ENCODE measurements around the gene CAMSAP1.
"Not testable (repeated sequence)": the region's sequence is repeated elsewhere in the genome, so short reads cannot be mapped to it uniquely, and the experiment has no call there.

The CAMSAP1 gene

GRCh38 chr9:135919318-135919890, 12.1 kb upstream of the CAMSAP1 start:
- DNase-seq = no peak

- not testable (repeated sequence) for DNase-seq
These were observed 8.9 kb upstream of the CAMSAP1 start for GRCh38 chr9:135916227-135916626.

- DNase-seq = no peak
These were observed 7.6 kb upstream of the CAMSAP1 start for GRCh38 chr9:135914921-135915320.

- not testable (repeated sequence) for DNase-seq
These were observed 3.9 kb upstream of the CAMSAP1 start for GRCh38 chr9:135911233-135911632.

GRCh38 chr9:135910757-135911156, 3.4 kb upstream of the CAMSAP1 start:
- no peak for DNase-seq

GRCh38 chr9:135910216-135910615, 2.9 kb upstream of the CAMSAP1 start:
- DNase-seq = no peak

- DNase-seq = no peak
These were observed 2.0 kb upstream of the CAMSAP1 start for GRCh38 chr9:135909371-135909770.

- no peak for DNase-seq
These were observed 1.4 kb upstream of the CAMSAP1 start for GRCh38 chr9:135908754-135909204.

GRCh38 chr9:135908093-135908753, 877 bp upstream of the CAMSAP1 start:
- no peak for DNase-seq

GRCh38 chr9:135907006-135907430, 328 bp downstream of the CAMSAP1 start:
- no peak for DNase-seq

- DNase-seq = no peak
These were observed 898 bp downstream of the CAMSAP1 start for GRCh38 chr9:135906291-135907005.

- DNase-seq = no peak
These were observed 1.7 kb downstream of the CAMSAP1 start for GRCh38 chr9:135905380-135906258.

GRCh38 chr9:135903786-135904520, 3.4 kb downstream of the CAMSAP1 start:
- DNase-seq = no peak

GRCh38 chr9:135903358-135903656, 4.0 kb downstream of the CAMSAP1 start:
- DNase-seq = no peak

GRCh38 chr9:135902655-135903357, 4.5 kb downstream of the CAMSAP1 start:
- DNase-seq = no peak

- no peak for DNase-seq
These were observed 5.5 kb downstream of the CAMSAP1 start for GRCh38 chr9:135901826-135902225.

GRCh38 chr9:135901031-135901758, 6.2 kb downstream of the CAMSAP1 start:
- DNase-seq = no peak

- no peak for DNase-seq
These were observed 8.5 kb downstream of the CAMSAP1 start for GRCh38 chr9:135898634-135899407.

GRCh38 chr9:135896626-135897025, 10.7 kb downstream of the CAMSAP1 start:
- no peak for DNase-seq

- no peak for DNase-seq
These were observed 11.1 kb downstream of the CAMSAP1 start for GRCh38 chr9:135896205-135896604.

Data from NCI-H2029 (cell line).